22Rv1 (cell line): ENCODE results near the gene POLR2J.
"Not testable (repeated sequence)": the region's sequence is repeated elsewhere in the genome, so short reads cannot be mapped to it uniquely, and the experiment has no call there.

Experiments used
- CTCF ChIP-seq: fragments of 450-650 bp; IDR thresholded peaks from 2 replicates; pipeline ENCODE4 v1.5.1; 2017; ENCODE audit warnings: mild to moderate bottlenecking
- ZFX ChIP-seq: fragments of 450-650 bp; IDR thresholded peaks from 2 replicates; pipeline ENCODE4 v1.6.1; 2017; ENCODE audit warnings: antibody characterized with exemption, borderline replicate concordance

- not testable (repeated sequence) for TF ChIP-seq CTCF, ZFX
Observed at GRCh38 chr7:102493220-102493935, 14.7 kb upstream of the POLR2J start.
